Measurements from ENCODE around the gene LATS1.

Gene LATS1

GRCh38 chr6:149636124-149636523, 81.8 kb downstream of the LATS1 start:
- TF ChIP-seq CTCF (IDR thresholded peaks at IDR 0.05; ENCODE audit: insufficient read depth, low read depth, low read length, missing control alignments): no peak
- no peak for DNase-seq (ENCODE audit: low read depth)
- no peak overlapping the region for H3K4me3 ChIP-seq (ENCODE audit: low read depth, low read length)

GRCh38 chr6:149634315-149634714, 83.6 kb downstream of the LATS1 start:
- no peak overlapping the region for H3K4me3 ChIP-seq (ENCODE audit: low read depth, low read length)
- TF ChIP-seq CTCF (IDR thresholded peaks at IDR 0.05; ENCODE audit: insufficient read depth, low read depth, low read length, missing control alignments): no peak
- DNase-seq (ENCODE audit: low read depth): peak; percentile 26

- peak; percentile 63 for DNase-seq (ENCODE audit: low read depth)
- no peak overlapping the region for H3K4me3 ChIP-seq (ENCODE audit: low read depth, low read length)
- TF ChIP-seq CTCF (IDR thresholded peaks at IDR 0.05; ENCODE audit: insufficient read depth, low read depth, low read length, missing control alignments): no peak
Observed at GRCh38 chr6:149628875-149629510, 88.9 kb downstream of the LATS1 start.

- no peak overlapping the region for H3K4me3 ChIP-seq (ENCODE audit: low read depth, low read length)
- no peak for TF ChIP-seq CTCF (IDR thresholded peaks at IDR 0.05; ENCODE audit: insufficient read depth, low read depth, low read length, missing control alignments)
- no peak for DNase-seq (ENCODE audit: low read depth)
Observed at GRCh38 chr6:149627672-149628071, 90.2 kb downstream of the LATS1 start.

- no peak for TF ChIP-seq CTCF (IDR thresholded peaks at IDR 0.05; ENCODE audit: insufficient read depth, low read depth, low read length, missing control alignments)
- H3K4me3 ChIP-seq (ENCODE audit: low read depth, low read length): no peak overlapping the region
- no peak for DNase-seq (ENCODE audit: low read depth)
Observed at GRCh38 chr6:149615805-149616204, 102.1 kb downstream of the LATS1 start.

- TF ChIP-seq CTCF (IDR thresholded peaks at IDR 0.05; ENCODE audit: insufficient read depth, low read depth, low read length, missing control alignments): no peak
- no peak for DNase-seq (ENCODE audit: low read depth)
Observed at GRCh38 chr6:149614337-149614736, 103.6 kb downstream of the LATS1 start.

GRCh38 chr6:149608381-149608982, 109.4 kb downstream of the LATS1 start:
- TF ChIP-seq CTCF (IDR thresholded peaks at IDR 0.05; ENCODE audit: insufficient read depth, low read depth, low read length, missing control alignments): no peak
- DNase-seq (ENCODE audit: low read depth): no peak
- no peak overlapping the region for H3K4me3 ChIP-seq (ENCODE audit: low read depth, low read length)

More at GRCh38 chr6:149614337-149614736, 103.6 kb downstream of the LATS1 start:
- H3K4me3 ChIP-seq (ENCODE audit: low read depth, low read length): no peak overlapping the region
